HepG2 (cell line): ENCODE data around the gene TAS1R1. TPM values are rescaled to one million over a fixed set of nuclear protein-coding genes. Genes with fewer than 3 reads are reported as not detected.
A peak's percentile ranks its signal among the peaks of the same experiment; 100 is the strongest.

Source experiments
- ARNT ChIP-seq: fragments of 450-650 bp; IDR thresholded peaks from 2 replicates; pipeline ENCODE4 v1.6.1; 2017
- BATF2 ChIP-seq: sonication (generic); formaldehyde crosslinking; IDR thresholded peaks from 2 replicates; pipeline ENCODE4 v1.8.0; 2022; ENCODE audit warnings: mild to moderate bottlenecking, missing genetic modification reagents, moderate library complexity
- E2F2 ChIP-seq: sonication (generic); formaldehyde crosslinking; IDR thresholded peaks from 2 replicates; pipeline ENCODE4 v1.4.0; 2020; ENCODE audit warnings: missing genetic modification reagents, borderline replicate concordance
- GATAD1 ChIP-seq: IDR thresholded peaks from 2 replicates; pipeline ENCODE4 v1.6.1; 2016; ENCODE audit warnings: missing genetic modification reagents, missing compliant biosample characterization
- KMT2B ChIP-seq: IDR thresholded peaks from 2 replicates; pipeline ENCODE4 v1.6.1; 2016; ENCODE audit warnings: missing genetic modification reagents, missing compliant biosample characterization
- MEIS1 ChIP-seq: sonication (generic); formaldehyde crosslinking; IDR thresholded peaks from 2 replicates; pipeline ENCODE4 v1.9.0; 2021; ENCODE audit warnings: mild to moderate bottlenecking, missing genetic modification reagents, moderate library complexity, borderline replicate concordance
- MXD3 ChIP-seq: IDR thresholded peaks from 2 replicates; pipeline ENCODE4 v1.6.1; 2016; ENCODE audit warnings: mild to moderate bottlenecking, missing biosample characterization, missing genetic modification reagents
- NFE2L1 ChIP-seq: sonication (generic); formaldehyde crosslinking; IDR thresholded peaks from 2 replicates; pipeline ENCODE4 v1.4.0; 2020; ENCODE audit warnings: missing genetic modification reagents, mild to moderate bottlenecking, borderline replicate concordance
- NONO ChIP-seq, 2 experiments: fragments of 450-650 bp in 1 of 2; sonication (generic) in 1 of 2; formaldehyde crosslinking in 1 of 2; IDR thresholded peaks in 1 of 2; conservative IDR thresholded peaks in 1 of 2; 2 replicates each; pipeline versions ENCODE4 v1.6.1 to v1.8.0; 2017 to 2022; ENCODE audit warnings: mild to moderate bottlenecking in 1 of 2, missing genetic modification reagents in 1 of 2, moderate library complexity in 1 of 2
- RAD51 ChIP-seq: fragments of 450-650 bp; IDR thresholded peaks from 2 replicates; pipeline ENCODE4 v1.6.1; 2016; ENCODE audit warnings: borderline replicate concordance
- RFX5 ChIP-seq: IDR thresholded peaks from 2 replicates; pipeline ENCODE4 v1.6.1; 2011; ENCODE audit warnings: low read depth, low read length, improper control_type of control experiment
- SP4 ChIP-seq: sonication (generic); formaldehyde crosslinking; IDR thresholded peaks from 2 replicates; pipeline ENCODE4 v1.8.1; 2023; ENCODE audit warnings: mild to moderate bottlenecking, missing genetic modification reagents
- SRF ChIP-seq: IDR thresholded peaks from 2 replicates; pipeline ENCODE4 v1.6.1; 2011; ENCODE audit warnings: mild to moderate bottlenecking, low read depth, low read length, moderate library complexity
- THAP7 ChIP-seq: sonication (generic); formaldehyde crosslinking; IDR thresholded peaks from 2 replicates; pipeline ENCODE4 v1.8.1; 2023; ENCODE audit warnings: mild to moderate bottlenecking, missing genetic modification reagents
- TP53 ChIP-seq: sonication (generic); formaldehyde crosslinking; conservative IDR thresholded peaks from 2 replicates; pipeline ENCODE4 v1.4.0; 2020; ENCODE audit warnings: missing genetic modification reagents
- U2AF2 ChIP-seq: fragments of 200-400 bp; formaldehyde crosslinking; IDR thresholded peaks from 2 replicates; pipeline ENCODE4 v1.6.1; 2017; ENCODE audit warnings: low read depth, mild to moderate bottlenecking, low read length
- ZBTB10 ChIP-seq: sonication (generic); formaldehyde crosslinking; IDR thresholded peaks from 2 replicates; pipeline ENCODE4 v1.4.0; 2020; ENCODE audit warnings: missing genetic modification reagents, borderline replicate concordance
- ZNF296 ChIP-seq: sonication (generic); formaldehyde crosslinking; conservative IDR thresholded peaks from 2 replicates; pipeline ENCODE4 v1.5.0; 2020; ENCODE audit warnings: mild to moderate bottlenecking, missing genetic modification reagents
- ZNF430 ChIP-seq: sonication (generic); formaldehyde crosslinking; IDR thresholded peaks from 2 replicates; pipeline ENCODE4 v1.9.0; 2021; ENCODE audit warnings: mild to moderate bottlenecking, missing genetic modification reagents
- ZNF552 ChIP-seq: sonication (generic); formaldehyde crosslinking; IDR thresholded peaks from 2 replicates; pipeline ENCODE4 v1.9.0; 2022; ENCODE audit warnings: missing genetic modification reagents, mild to moderate bottlenecking, borderline replicate concordance
- ZNF563 ChIP-seq: sonication (generic); formaldehyde crosslinking; IDR thresholded peaks from 2 replicates; pipeline ENCODE4 v1.8.0; 2022; ENCODE audit warnings: mild to moderate bottlenecking, moderate library complexity, missing genetic modification reagents
- ZNF788 ChIP-seq: sonication (generic); formaldehyde crosslinking; IDR thresholded peaks from 2 replicates; pipeline ENCODE4 v1.5.0; 2020; ENCODE audit warnings: mild to moderate bottlenecking, missing genetic modification reagents, borderline replicate concordance
- ZNF879 ChIP-seq: sonication (generic); formaldehyde crosslinking; IDR thresholded peaks from 2 replicates; pipeline ENCODE4 v1.8.1; 2023; ENCODE audit warnings: missing genetic modification reagents
- ZSCAN31 ChIP-seq: sonication (generic); formaldehyde crosslinking; IDR thresholded peaks from 2 replicates; pipeline ENCODE4 v1.5.0; 2020; ENCODE audit warnings: low read depth, mild to moderate bottlenecking, missing genetic modification reagents
- polyA plus RNA-seq, 8 experiments: library from polyadenylated mRNA; depleted of rRNA in 3 of 8; stranded (reverse) in 7 of 8; unstranded in 1 of 8; fragments of >200 nt; fragmentation: Illumina TruSeq in 4 of 8; extraction: Trizol in 4 of 8; gene quantifications; 2 replicates each; pipeline versions ENCODE4 v1.2.1 to v1.2.3, GENCODE V29; 2011 to 2016; ENCODE audit warnings: low read depth in 4 of 8, missing spikeins in 1 of 8, mixed read lengths in 1 of 8; ENCODE audit not compliant: insufficient read depth in 1 of 8
- total RNA-seq, 5 experiments: library from RNA; depleted of rRNA; stranded (reverse); fragments of >200 nt; fragmentation: Illumina TruSeq; extraction: Trizol; gene quantifications; 2 replicates each; pipeline ENCODE4 v1.2.3, GENCODE V29; 2016; ENCODE audit warnings: low read depth in 1 of 5

Gene TAS1R1
- total and polyA plus RNA-seq, 2 of the 13 experiments (the other 11 are each of a cell fraction or from before 2014, with no cell fraction given), result 1.4 to 1.6 TPM

- TF ChIP-seq RAD51 (peak; percentile 74), ZBTB10 (CRISPR knock-in tag) (peak; percentile 41; the same call in 1 of the 2 replicates), ZNF879 (CRISPR knock-in tag) (no peak), ZNF296 (CRISPR knock-in tag) (peak; percentile 35; the same call in 1 of the 2 replicates), TP53 (CRISPR knock-in tag) (no peak), ZNF563 (peak; percentile 41; the same call in 1 of the 2 replicates), THAP7 (CRISPR knock-in tag) (no peak; the same call in 1 of the 2 replicates), ZNF430 (CRISPR knock-in tag) (no peak), E2F2 (CRISPR knock-in tag) (no peak), ZNF788 (CRISPR knock-in tag) (0 out of 2 replicates have a peak, but pooled peaks have one; percentile 5), ZNF552 (CRISPR knock-in tag) (no peak), BATF2 (CRISPR knock-in tag) (0 out of 2 replicates have a peak, but pooled peaks have one; percentile 29), NONO (IDR thresholded peaks at IDR 0.05) (no peak), NONO (CRISPR knock-in tag; conservative IDR thresholded peaks at IDR 0.05) (no peak), SRF (peak; percentile 94), GATAD1 (CRISPR knock-in tag) (peak; percentile 59; the same call in 1 of the 2 replicates), U2AF2 (no peak), ZSCAN31 (CRISPR knock-in tag) (no peak), RFX5 (no peak), ARNT (no peak), NFE2L1 (CRISPR knock-in tag) (peak; percentile 84; the same call in 1 of the 2 replicates), MXD3 (peak; percentile 29; the same call in 1 of the 2 replicates), SP4 (CRISPR knock-in tag) (0 out of 2 replicates have a peak, but pooled peaks have one; percentile 11), MEIS1 (0 out of 2 replicates have a peak, but pooled peaks have one; percentile 61), KMT2B (CRISPR knock-in tag) (no peak)
Observed at GRCh38 chr1:6601049-6601922, 46.2 kb downstream of the TAS1R1 start (continued).
